Activated effector memory CD4-positive, alpha-beta T cell treated with Interleukin-2 at 50 U/mL for 16 hours (primary cell): ENCODE data around the gene PPY.
"Not testable (repeated sequence)": the region's sequence is repeated elsewhere in the genome, so short reads cannot be mapped to it uniquely, and the experiment has no call there.

Source experiments
- DNase-seq: peaks from one replicate; pipeline ENCODE4 v3.0.0-alpha.2; 2020

The PPY gene, protein sequence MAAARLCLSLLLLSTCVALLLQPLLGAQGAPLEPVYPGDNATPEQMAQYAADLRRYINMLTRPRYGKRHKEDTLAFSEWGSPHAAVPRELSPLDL

GRCh38 chr17:43942051-43942685 lies at the start of gene PPY:
Gene PPY (minus strand): TSS chr17:43942476. CDS start chr17:43941654, 822 bp downstream.
- no peak for DNase-seq

DNA sequence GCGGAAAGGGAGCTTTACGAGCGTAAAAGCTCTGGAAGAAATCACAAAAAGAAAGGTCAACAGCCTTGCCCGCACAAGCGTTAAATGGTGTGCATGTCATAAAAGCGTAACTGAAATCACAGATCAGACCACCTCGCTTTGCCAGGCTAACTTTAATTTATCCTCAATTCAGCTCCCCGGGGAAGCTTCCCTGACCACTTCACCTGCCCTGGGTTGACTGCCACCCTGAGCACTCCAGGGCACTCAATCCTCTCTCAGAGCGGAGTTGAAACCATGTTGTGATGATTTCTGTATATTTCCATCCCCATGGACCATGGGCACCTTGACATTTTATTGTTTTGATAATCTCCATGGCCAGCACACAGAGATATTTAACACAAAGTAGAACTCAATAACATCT lies 46.0 kb upstream of the PPY start:
- DNase-seq, result no peak

GRCh38 chr17:43987131-43988021 lies 45.1 kb upstream of the PPY start:
- no peak for DNase-seq

GRCh38 chr17:43986225-43986981 lies 44.1 kb upstream of the PPY start:
- DNase-seq, result no peak

- DNase-seq, result no peak
Observed at GRCh38 chr17:43984521-43984920, 42.2 kb upstream of the PPY start.

- DNase-seq, result no peak
Observed at GRCh38 chr17:43983515-43984411, 41.5 kb upstream of the PPY start.

DNA sequence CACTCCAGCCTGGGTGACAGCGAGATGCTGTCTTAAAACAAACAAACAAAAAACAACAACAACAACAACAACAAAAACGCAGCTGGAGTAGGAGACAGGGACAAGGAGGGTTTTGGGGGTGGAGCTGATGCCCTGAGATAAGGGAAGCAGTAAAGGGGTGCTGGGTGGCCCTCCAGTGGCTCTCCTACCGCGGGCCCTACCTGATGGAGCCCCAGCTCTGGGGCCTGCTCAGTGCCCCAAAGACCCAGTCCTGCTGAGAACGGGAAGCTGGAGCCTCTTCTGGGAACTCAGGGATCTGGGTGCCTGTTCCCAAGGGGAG lies 40.9 kb upstream of the PPY start:
- DNase-seq, result no peak

- no peak for DNase-seq
Observed at GRCh38 chr17:43982171-43982570, 39.9 kb upstream of the PPY start.

DNA sequence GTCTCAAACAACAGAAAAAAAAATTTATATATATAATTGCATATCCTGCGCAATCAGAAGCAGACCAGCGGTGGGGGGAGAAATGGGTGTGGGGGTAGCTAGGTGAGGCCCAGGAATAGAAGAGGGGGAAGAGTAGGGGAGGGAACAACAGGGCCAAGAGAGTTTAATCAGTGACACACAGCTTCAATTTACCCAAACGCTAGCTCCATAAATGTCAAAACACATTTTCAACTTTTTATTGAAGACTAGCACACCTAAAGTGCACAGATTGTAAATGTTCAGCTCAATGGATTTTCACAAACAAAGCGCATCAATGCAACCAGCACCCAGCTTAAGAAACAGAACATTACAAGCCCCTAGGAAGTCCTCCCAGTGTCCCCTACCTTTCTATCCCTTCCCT lies 37.4 kb upstream of the PPY start:
- no peak for DNase-seq

GRCh38 chr17:43979011-43979410 lies 36.7 kb upstream of the PPY start:
- no peak for DNase-seq

- no peak for DNase-seq
Observed at GRCh38 chr17:43978078-43978477, 35.8 kb upstream of the PPY start.

- no peak for DNase-seq
Observed at GRCh38 chr17:43976963-43977837, 34.9 kb upstream of the PPY start.

DNA sequence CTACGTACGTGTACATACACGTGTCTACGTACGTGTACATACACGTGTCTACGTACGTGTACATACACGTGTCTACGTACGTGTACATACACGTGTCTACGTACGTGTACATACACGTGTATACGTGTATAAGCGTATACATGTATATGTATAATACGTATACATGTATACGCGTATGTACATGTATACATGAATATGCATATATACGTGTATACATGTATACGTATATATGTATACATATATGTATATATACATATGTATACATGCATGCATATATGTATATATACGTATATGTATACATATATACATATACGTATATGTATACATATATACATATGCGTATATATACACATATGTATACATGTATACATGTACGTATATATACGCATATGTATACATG lies 33.6 kb upstream of the PPY start:
- no peak for DNase-seq

- DNase-seq, result no peak
Observed at GRCh38 chr17:43974382-43975266, 32.3 kb upstream of the PPY start.

DNA sequence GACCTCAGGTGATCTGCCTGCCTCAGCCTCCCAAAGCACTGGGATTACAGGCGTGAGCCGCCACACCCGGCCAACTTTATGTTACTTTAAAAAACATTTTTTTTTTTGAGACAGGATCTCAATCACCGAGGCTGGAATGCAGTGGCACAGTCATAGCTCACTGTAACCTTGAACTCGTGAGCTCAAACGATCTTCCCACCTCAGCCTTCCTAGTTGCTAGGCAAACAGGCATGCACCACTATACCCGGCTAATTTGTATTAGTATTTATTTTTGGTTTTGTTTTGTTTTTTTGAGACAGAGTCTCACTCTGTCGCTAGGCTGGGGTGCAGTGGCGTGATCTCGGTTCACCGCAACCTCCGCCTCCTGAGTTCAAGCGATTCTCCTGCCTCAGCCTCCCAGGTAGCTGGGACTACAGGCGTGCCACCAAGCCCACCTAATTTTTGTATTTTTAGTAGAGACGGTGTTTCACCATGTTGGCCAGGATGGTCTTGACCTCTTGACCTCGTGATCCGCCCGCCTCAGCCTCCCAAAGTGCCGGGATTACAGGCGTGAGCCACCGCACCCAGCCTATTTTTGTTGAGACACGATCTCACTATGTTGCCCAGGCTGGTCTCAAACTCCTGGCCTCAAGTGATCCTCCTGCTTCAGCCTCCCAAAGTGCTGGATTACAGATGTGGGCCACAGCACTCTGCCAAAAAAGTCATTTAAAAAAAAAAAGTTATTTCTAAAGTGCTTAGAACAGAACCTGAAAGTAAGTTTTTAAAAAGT lies 30.4 kb upstream of the PPY start:
- DNase-seq, result not testable (repeated sequence)

- DNase-seq, result not testable (repeated sequence)
Observed at GRCh38 chr17:43971436-43971835, 29.2 kb upstream of the PPY start.

DNA sequence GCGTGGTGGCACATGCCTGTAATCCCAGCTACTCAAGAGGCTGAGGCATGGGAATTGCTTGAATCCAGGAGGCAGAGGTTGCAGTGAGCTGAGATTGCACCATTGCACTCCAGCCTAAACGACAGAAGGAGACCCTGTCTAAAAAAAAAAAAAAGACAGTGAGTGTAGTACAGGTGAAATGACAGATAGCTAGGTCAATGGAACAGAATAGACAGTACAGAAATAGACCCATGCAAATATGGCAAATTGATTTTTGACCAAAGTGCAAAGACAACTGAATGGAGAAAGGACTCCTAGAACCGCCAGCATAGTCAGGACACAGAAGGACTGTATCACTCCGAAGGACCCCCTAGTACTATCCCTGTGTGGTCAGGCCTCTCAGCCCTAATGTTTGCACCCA lies 28.1 kb upstream of the PPY start:
- no peak for DNase-seq

DNA sequence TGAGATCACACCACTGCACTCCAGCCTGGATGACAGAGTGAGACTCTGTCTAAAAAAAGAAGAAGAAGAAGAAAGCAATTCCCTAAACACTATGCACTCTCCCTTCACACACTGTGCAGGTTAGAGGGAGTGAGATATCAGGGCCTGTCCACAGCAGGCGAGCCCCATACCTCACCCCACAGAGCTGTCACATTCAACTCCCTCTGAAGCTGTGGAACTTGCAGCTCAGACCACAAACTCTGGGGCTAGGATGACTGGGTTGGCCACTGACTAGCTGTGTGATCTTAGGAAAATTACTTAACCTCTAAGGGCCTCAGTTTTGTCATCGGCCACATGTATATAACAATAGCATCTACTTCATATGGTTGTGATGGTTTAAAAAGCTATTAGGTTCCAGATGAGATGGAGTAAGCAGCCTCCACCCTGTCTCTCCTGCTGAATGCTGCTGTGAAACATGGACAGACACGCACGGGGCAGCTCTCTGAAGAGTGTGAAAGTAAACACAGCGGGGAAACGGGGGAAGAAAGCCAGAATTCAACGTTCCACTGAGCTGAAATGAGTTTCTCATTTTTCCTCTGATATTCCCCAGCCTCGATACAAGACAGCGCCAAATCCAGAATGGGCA lies 25.1 kb upstream of the PPY start:
- DNase-seq, result no peak

- no peak for DNase-seq
Observed at GRCh38 chr17:43966276-43966675, 24.0 kb upstream of the PPY start.
